Activated T-cell treated with anti-CD3 and anti-CD28 coated beads, Interleukin-2, amount 50 U/mL, for 1 hour (primary cell): Measurements from ENCODE around the gene MYMK.
"Not testable (repeated sequence)": the region's sequence is repeated elsewhere in the genome, so short reads cannot be mapped to it uniquely, and the experiment has no call there.

Source experiments
- DNase-seq: peaks from one replicate; pipeline ENCODE4 v3.0.0-alpha.2; 2020

The MYMK gene

GRCh38 chr9:133524679-133525228 lies at the start of gene MYMK:
Gene MYMK, minus strand, starts transcription at chr9:133524959. Its CDS starts 115 bp downstream, at chr9:133524844.
- DNase-seq, result no peak

GRCh38 chr9:133573791-133574515 lies 49.2 kb upstream of the MYMK start:
- DNase-seq, result no peak

GRCh38 chr9:133572821-133573361 lies 48.1 kb upstream of the MYMK start:
- no peak for DNase-seq

- DNase-seq, result no peak
These were observed 47.3 kb upstream of the MYMK start for GRCh38 chr9:133571896-133572595.

- no peak for DNase-seq
These were observed 46.7 kb upstream of the MYMK start for GRCh38 chr9:133571391-133571890.

- no peak for DNase-seq
These were observed 45.9 kb upstream of the MYMK start for GRCh38 chr9:133570691-133571080.

GRCh38 chr9:133569891-133570690 lies 45.3 kb upstream of the MYMK start:
- no peak for DNase-seq

GRCh38 chr9:133569121-133569785 lies 44.5 kb upstream of the MYMK start:
- DNase-seq, result no peak

GRCh38 chr9:133568186-133568585 lies 43.4 kb upstream of the MYMK start:
- no peak for DNase-seq

GRCh38 chr9:133566817-133567216 lies 42.1 kb upstream of the MYMK start:
- no peak for DNase-seq

- DNase-seq, result no peak
These were observed 41.6 kb upstream of the MYMK start for GRCh38 chr9:133566382-133566781.

GRCh38 chr9:133564451-133565116 lies 39.8 kb upstream of the MYMK start:
- no peak for DNase-seq

GRCh38 chr9:133563814-133564213 lies 39.1 kb upstream of the MYMK start:
- not testable (repeated sequence) for DNase-seq

GRCh38 chr9:133563291-133563796 lies 38.6 kb upstream of the MYMK start:
- no peak for DNase-seq

- DNase-seq, result no peak
These were observed 38.0 kb upstream of the MYMK start for GRCh38 chr9:133562611-133563290.

GRCh38 chr9:133561976-133562554 lies 37.3 kb upstream of the MYMK start:
- no peak for DNase-seq

- DNase-seq, result no peak
These were observed 36.2 kb upstream of the MYMK start for GRCh38 chr9:133560944-133561343.

- no peak for DNase-seq
These were observed 35.6 kb upstream of the MYMK start for GRCh38 chr9:133560311-133560710.

- DNase-seq, result no peak
These were observed 33.7 kb upstream of the MYMK start for GRCh38 chr9:133558191-133559126.
